GM19025 (cell line): ENCODE data around the gene PELI1.
"Not testable (repeated sequence)": the region's sequence is repeated elsewhere in the genome, so short reads cannot be mapped to it uniquely, and the experiment has no call there.

Source experiments
- ATAC-seq: cut with Tn5 transposase; IDR thresholded peaks from one replicate; pipeline ENCODE4 v1.9.1; 2021; ENCODE audit warnings: mild to moderate bottlenecking, low read depth, moderate library complexity; ENCODE audit not compliant: unreplicated experiment

The PELI1 gene

DNA sequence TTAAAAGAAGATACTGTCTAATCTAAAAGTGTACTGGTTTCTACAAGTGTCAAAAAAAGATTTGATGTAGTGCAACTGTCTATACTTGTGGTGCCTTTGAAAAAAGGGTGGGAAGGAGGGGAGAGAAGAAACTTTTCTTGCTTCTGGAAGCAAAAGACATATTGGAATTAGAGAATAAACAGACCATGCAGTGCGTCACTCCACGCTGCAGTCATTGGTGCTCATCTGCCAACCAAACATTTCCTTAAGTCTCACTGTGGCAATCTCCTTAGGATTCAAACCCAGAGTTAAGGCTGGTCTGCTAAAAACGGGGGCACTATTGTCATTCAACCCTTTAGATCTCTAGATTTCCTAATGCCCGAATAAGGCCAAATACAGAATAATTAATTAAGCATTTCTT is 50.9 kb downstream of the PELI1 start:
- no peak for ATAC-seq

DNA sequence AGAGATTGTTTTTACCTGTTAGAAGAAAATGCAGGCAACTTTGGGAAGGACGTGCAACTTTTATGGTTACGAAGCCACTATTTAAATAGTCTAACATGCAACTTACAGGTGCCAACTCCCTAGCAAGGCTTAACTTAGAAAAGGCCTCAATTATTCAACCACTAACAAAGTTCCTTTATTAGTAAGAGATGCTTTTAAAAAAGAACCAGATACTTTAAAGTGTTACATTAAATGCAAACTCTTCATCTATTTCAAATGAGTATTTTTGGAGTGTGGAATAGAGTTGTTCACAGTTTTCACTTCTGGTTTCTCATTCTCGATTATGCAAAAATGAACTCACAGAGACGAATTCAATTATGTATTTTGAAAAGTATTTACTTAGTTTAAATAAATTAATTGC is 51.7 kb downstream of the PELI1 start:
- ATAC-seq = peak; percentile 72

DNA sequence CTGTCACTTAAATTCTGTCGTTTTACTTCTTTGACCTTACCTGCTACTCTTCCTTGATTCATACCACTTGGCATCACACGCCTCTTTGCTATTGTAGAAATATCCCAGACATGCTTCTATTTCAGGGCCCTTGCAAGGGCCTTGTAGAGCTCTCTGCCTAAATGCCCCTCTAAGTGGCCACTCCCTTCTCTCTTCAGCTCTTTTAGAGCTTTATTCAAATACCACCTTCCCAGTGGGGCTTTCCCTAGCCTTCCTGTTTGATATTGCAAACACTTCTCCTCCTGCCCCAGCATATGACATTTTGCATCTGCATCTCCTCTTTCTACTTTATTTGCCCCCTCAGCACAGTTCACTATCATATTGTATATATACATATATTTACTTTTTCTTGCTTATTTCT is 54.0 kb downstream of the PELI1 start:
- no peak for ATAC-seq

DNA sequence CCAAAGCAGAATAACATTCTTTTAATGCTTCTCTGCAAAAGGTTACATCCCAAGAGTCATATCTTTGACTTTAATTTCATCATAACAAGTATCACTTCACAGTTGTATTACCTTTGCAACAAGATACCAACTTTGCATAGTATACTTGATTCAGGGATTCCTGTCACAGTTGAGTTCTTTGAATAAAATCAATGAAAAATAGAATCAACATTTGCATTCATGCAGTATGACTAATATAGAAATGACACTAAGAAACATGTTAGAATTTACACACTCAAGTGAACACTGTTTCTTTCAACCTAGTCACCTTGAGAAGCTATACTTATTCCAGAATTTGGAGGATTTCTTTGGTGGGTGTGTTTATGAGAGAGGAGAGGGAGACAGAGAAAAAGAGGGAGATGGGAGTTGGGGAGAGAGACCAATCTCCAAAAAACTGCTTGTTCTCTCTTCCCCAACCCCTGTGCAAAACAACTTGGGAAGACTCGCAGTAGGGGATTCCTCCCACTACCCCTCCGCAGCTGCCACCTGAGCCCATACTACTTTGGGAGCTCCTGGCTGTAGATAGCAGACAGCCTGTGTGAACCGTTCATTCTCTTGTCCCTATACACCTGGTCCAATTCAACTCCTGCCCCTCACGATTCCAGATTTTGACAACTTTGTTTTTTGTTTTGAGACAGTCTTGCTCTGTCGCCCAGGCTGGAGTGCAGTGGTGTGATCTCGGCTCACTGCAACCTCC is 57.7 kb downstream of the PELI1 start:
- no peak for ATAC-seq

DNA sequence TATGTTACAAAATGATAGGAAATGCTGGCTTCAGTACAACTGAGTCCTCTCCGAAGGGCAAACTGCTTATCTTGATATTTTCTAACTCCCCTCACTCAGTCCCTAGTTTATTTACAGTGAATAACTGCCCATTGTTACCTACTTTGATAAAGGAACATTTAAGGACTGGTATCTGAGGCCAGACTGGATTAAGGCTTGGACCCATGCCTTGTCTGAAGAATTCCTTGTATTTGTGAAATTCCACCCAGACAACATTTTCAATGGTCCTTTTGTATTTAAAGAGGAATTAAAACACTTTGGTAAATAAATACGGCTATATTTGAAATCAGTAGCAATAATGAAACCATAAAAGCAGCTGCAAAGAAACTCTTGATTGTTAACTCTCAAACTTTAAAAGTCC is 58.3 kb downstream of the PELI1 start:
- no peak for ATAC-seq

DNA sequence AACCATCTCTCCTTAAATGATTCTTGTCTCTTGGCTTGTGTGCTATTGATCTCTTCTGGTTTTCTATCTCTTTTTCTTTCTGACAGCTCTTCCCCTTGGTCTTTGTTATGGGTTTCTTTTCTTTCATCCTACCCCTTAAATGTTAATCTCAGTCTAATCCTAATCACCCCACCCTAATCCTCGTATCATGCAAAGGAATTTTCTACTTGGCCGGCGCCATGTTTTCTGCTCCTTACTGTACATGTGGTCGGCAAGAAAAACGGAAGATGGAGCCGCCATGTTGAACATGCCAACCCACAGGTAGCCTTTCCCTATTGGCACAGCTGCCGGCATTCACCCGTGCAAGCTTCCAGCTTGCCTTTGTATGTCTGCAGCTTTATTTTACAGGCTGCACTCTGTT is 63.2 kb downstream of the PELI1 start:
- ATAC-seq = no peak

DNA sequence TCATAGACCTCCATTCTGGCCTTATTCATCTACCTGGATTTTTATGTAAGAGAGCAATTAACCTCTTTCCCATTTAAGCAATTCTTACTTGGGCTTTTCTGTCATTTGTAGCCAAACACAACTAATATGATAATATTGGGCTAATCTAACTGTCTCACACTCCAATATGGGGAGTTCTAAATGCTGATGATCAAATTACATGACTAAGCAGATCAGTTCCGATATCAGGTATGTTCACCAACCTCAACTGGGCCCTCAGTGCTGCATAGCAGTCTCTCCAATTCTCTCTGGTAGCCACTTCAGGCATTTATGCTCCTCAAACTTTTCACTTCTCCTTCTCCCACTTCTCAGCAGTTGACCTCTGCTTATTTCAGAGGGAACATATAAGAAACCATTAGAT is 64.0 kb downstream of the PELI1 start:
- ATAC-seq = no peak

DNA sequence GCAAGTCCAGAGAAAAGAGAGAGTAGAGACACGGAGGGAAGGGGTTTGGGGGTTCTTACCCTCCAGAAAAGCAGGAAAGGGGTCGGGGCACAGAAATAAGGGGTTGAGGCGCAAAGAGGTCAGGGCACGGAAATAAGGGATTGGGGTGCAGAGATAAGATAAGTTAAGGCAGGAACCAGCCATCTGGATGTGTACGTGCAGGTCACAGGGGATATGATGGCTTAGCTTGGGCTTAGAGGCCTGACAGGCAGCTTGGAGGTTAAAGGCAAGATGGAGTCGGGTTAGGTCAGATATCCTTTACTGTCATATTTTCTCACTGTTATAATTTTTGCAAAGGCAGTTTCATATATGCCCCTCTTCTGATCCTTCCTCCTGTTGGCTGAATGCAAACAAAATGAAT is 64.5 kb downstream of the PELI1 start:
- not testable (repeated sequence) for ATAC-seq

DNA sequence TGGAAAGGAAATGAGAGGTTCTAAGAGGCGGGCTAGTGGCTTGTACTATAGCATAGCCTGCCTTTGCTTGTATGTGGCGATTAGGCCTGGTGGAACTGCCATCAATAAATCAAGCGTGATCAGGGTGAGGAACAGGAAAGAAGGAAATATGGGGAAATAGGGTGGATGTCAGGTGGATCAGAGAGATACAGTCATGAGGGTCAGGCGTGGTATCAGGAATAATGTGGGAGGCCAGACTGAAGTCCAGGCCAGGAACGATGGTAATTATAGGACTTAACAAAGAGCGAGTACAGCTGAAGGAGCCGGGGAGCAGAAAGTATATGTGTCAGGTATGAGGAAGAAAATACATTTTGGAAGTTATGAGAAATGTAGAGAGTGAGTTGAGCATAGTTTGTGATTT is 67.4 kb downstream of the PELI1 start:
- not testable (repeated sequence) for ATAC-seq

DNA sequence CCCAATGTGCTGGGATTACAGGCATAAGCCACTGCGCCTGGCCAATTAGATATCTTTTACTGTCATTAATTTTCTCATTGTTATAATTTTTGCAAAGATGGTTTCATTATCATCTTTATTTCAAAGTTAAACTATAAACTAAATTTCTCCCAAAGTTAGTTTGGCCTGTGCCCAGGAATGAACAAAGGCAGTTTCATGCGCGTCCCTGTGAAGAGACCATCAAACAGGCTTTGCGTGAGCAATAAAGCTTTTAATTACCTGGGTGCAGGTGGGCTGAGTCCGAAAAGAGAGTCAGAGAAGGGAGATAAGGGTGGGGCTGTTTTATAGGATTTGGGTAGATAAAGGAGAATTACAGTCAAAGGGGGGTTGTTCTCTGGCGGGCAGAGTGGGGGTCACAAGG is 69.6 kb downstream of the PELI1 start:
- ATAC-seq = not testable (repeated sequence)

DNA sequence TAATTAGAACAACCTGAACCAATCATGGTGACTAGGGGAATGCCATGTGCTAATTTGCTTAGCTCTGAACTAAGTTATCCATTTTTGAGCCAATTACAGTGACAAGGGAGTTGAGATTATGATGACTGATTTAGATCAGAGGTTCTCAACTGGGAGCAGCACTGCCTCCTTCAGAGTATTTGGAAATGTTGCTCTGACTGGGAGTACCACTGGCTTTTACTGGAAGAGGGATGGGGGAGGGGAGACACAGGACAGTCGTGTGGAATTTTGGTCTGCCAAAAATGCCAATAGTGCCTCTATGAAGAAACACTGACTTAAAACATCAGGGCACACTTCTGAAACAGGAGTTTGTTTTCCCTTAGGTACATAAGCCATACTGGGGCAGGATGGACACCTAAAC is 76.9 kb downstream of the PELI1 start:
- ATAC-seq = no peak

DNA sequence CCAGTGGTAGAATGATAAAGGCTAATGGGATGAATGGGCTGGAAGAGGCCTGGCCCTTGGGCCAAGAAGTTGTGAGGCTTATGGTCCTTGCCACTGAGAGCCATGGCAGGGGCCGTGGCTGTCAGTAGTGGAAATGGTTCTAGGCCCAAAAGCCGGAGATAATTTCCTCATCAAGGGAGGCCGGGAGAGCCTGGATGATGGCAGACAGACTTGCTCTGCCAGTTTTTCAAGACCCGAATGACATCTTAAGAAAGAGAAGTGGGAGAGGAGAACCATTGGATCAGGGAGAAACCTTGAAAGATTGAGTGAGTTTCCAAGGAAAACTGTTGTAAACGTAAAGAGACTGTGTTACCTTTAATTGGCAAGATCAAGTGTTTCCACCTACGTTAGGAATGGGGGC is 78.7 kb downstream of the PELI1 start:
- ATAC-seq = no peak

DNA sequence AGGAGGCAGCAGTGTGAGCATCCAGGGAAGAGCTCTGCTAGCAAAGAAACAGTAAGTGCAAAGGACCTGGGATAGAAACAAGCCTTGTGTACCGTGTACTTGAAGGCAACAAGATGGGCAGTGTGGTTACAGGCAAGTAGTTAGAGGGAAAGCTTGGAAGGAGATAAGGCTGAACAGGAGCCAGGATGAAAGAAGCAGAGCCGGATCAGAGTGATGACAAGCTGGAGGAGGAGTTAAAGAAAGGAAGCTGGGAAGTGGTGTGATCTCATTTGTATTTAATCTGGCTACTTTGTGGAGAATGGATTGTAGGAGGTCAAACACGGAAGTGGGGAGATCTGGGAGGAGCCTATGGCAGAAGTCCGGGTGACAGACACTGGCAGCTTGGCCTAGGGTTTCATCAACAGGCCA is 80.3 kb downstream of the PELI1 start:
- no peak for ATAC-seq

DNA sequence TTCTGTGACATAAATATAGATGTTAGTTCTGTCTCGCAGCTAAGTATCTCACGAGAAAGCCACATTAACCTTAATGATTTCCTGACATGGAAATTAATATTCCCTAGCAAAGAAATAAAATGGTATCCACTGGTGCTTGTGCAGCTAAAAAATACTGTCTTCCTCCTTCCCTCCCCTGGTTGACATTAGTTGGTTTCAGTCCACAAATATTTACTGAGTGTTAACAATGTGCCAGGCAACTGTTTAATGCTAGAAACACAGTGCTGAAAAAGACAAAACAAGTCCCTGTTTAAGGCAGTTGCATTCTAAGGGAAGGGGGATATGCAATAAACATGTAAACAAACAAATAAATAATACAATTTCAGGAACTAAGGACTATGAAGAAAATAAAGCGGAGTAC is 80.8 kb downstream of the PELI1 start:
- ATAC-seq = no peak

DNA sequence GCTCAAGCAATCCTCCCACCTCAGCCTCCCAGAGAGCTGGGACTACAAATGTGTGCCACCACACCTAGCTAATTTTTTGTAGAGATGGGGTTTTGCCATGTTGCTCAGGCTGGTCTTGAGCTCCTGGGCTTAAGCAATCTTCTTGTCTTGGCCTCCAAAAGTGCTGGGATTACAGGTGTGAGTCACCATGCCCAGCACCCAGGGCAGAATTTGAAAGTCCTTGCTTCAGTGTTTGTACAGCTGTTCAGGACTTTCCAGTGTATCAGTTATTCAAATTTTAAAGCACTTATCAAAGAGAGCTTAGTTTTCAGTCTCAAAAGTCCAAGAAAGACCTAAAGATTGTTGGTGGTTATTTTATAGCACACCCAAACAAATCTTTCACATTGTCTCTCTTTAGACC is 81.4 kb downstream of the PELI1 start:
- peak; percentile 74 for ATAC-seq

DNA sequence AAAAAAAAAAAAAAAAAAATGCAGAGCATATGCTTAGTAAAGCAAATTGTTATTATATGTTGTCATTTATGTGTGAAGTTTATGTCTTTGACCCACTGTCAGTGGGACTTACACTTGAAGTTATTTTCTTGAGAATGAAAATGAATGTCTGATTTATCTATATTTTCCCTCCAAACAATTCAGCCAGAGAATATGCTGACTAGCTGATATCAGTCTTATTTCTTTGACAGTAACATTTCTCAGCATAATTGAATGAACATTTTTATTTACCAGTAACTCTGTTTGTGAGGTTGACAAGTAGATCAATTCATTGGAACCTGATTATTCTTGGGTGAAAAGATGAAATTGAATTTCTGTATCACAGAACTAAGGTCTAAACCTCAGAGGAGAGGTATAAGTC is 85.0 kb downstream of the PELI1 start:
- ATAC-seq = no peak

DNA sequence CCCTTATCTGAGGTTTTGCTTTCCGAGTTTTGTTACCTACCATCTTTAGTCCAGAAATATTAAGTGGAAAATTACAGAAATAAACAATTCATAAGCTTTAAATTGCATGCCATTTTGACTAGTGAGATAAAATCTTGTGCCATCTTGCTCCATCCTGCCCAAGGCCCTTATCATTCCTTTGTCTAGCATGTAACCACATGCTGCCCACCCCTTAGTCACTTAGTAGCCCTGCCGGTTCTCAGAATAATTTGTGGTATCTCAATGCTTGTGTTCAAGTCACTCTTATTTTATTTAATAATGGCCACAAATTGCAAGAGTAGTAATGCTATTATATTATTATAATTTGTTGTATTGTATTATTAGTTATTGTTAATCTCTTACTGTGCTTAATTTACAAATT is 88.2 kb downstream of the PELI1 start:
- ATAC-seq = no peak

DNA sequence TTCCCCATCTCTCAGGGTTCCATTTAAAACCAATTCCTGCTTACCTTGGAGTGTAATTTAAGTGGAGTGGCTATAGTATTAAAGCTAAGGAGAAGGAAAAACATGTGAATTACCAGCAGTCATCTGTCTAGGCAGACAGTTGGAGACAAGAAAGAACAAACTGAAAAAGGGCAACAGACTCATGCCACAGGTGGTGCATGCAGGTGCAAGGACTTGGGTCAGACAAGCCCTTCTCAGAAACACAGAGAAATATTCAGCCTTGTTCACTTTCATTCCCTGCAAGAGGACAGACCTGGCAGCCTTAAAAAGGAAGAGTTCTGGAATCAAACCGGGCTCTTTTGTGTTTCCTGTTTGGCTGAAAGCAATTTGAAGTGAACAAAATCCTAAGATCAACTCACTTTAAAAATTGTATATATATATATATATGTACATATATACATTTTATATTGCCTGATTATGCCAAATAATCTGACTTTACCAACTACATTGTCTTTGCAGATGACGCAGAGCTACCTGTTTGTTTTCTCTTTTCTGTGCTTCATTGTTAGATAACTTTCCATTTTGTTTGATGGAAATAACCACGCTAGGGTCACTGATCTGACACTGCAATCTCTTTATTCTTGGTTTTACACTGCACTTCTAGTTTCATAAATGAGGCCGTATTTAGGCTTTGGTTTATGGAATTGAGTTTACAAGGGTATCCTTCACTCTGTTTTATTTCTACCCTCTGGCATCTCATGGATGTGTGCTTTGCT is 89.9 kb downstream of the PELI1 start:
- no peak for ATAC-seq

DNA sequence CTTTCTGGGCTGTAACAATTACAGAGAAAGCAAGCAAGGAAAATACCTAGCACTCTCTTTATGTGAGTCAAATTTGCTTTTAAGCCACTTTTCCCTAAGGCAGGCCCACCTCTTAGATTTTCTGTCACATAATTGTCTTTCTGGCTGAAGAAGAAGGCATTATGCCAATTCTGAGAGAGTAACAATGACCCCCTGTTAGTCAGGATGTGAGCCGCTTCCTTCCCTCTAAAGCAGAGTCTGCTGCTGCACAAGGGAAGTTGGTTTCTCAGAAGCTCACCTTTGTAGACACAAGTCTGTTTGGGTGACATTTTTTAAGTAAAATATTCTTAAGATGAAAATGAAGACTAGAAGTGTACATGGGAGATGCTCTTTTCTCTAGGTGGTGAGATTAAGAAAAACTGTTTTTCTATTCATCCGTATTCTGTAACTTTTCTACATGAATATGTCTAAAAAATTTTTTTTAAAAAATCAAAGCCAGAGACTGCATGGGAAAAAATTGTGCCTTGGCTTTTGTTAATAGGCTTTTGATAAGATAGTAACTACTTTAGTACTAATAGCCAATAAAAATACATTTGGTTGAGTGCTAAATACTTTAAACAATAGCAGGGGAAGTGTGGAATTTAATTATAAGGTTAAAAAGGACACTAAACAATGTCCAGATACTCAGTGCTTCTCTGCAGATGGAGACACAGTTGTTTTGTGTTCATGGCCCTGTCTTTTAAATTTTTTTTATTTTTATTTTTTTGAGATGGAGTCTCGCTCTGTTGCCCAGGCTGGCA is 91.6 kb downstream of the PELI1 start:
- no peak for ATAC-seq

DNA sequence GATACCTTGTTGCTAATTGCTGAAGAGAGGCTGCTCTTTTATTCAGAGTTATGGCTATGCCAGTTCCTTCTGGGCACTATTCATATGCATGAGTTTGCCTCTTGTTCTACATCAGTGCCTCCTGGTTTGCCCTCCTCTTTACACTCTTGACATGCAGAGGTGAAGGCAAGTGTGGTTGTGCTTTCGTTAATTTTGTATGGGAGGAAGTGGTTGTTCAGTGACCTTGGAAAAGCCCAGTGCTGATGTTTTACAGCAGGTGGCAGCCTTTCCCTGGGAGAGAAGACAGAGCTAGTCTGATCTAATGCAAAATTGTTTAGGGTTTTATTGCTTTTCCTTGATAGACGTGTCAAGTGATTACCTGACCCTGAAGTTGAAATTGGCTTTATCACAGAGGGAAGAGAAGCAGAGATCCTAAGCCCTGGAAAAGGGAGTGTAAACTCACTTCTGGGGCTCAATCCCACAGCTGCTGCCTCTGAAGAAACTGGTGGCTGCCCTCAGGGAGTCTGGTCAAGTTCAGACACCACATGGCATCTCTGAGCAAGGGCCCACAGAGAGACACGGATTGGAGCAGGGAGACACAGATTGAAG is 94.5 kb downstream of the PELI1 start:
- peak; percentile 81 for ATAC-seq

DNA sequence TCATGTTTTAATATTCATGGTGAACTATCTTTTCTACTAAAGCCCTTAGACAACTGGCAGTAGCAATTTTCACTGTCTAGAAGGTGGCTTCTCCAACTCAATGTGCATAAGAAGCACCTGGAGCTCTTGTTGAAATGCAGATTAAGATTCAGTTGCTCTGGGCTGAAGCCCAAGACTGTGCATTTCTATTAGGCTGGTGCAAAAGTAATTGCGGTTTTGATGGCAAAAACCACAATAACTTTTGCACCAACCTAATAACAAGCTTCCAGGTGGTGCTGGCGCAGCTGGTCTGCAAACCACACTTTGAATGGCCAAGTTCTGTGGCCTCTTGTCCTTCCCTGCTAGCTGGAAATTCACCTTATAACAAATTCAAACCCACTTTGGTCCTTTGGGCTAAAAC is 98.3 kb downstream of the PELI1 start:
- no peak for ATAC-seq
